Keratinocyte (primary cell): ENCODE results near the gene MAN2A2.

Experiments
- EZH2 ChIP-seq: IDR thresholded peaks from one replicate; pipeline ENCODE4 v1.6.1; 2012; ENCODE audit warnings: inconsistent platforms, mild to moderate bottlenecking, low read length, moderate library complexity
- TF ChIP-seq, protein P1 (sequence below), 3 experiments: IDR thresholded peaks in 1 of 3; conservative IDR thresholded peaks in 1 of 3; optimal IDR thresholded peaks in 1 of 3; 2 replicates in 2 of 3; 3 replicates in 1 of 3; pipeline versions ENCODE3 to v1.5.1; 2011; ENCODE audit warnings: low read length in 3 of 3, mild to moderate bottlenecking in 3 of 3, moderate library complexity in 2 of 3, control low read depth in 1 of 3, inconsistent platforms in 1 of 3; ENCODE audit not compliant: insufficient read depth in 2 of 3; ENCODE audit errors: extremely low read depth in 1 of 3

DNA sequence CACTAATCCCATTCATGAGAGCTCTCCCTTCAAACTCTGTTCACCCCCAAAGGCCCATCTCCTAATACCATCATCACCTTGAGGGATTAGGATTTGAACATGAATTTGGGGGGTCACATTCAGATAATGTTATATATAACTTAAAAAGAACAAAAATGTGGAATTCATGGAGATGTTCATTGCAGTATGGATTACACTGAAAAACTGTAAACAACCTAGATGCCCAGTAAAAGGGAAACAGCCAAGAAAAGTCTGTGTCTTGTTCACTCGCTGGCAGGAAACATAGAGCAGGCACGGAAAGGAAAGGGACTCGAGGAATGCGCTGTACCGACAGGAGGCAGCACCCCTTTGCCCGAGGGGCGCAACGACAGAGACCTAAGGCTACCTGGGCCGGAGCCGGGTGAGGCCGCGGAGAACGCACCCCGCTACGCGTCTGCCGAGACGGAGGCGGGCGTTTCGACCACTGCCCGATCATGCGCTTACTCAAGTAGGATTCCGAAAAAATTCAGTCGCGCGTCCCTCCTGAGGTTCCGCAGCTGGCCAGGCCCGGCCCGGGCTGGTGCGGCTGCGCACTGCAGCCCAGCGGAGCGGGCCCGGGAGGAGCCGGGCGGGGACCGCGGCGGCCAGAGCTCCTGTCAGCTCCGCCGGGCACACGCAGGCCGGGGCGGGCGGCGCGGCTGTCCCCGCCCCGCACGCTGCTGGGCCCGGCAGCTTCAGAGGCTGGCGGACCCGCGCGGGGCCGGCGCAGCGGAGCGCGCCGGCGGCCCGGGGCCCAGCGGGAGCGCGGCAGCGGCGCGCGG lies 862 bp upstream of the MAN2A2 start:
- TF ChIP-seq, protein P1, sequence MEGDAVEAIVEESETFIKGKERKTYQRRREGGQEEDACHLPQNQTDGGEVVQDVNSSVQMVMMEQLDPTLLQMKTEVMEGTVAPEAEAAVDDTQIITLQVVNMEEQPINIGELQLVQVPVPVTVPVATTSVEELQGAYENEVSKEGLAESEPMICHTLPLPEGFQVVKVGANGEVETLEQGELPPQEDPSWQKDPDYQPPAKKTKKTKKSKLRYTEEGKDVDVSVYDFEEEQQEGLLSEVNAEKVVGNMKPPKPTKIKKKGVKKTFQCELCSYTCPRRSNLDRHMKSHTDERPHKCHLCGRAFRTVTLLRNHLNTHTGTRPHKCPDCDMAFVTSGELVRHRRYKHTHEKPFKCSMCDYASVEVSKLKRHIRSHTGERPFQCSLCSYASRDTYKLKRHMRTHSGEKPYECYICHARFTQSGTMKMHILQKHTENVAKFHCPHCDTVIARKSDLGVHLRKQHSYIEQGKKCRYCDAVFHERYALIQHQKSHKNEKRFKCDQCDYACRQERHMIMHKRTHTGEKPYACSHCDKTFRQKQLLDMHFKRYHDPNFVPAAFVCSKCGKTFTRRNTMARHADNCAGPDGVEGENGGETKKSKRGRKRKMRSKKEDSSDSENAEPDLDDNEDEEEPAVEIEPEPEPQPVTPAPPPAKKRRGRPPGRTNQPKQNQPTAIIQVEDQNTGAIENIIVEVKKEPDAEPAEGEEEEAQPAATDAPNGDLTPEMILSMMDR (optimal IDR thresholded peaks at IDR 0.05 in 1 of 3, IDR thresholded peaks at IDR 0.05 in 1 of 3, conservative IDR thresholded peaks at IDR 0.05 in 1 of 3; ENCODE audit: extremely low read depth in 1 of 3, insufficient read depth in 2 of 3, low read length in 3 of 3) = peak; percentile 81 to 91 (median 90)
- TF ChIP-seq EZH2 = no peak
